K562 (cell line): ENCODE results near the gene SCN1A. TPM values are rescaled to one million over a fixed set of nuclear protein-coding genes. Genes with fewer than 3 reads are reported as not detected.

Experiments
- ATAC-seq: fragments of 200-7000 bp; cut with Tn5 transposase; 3 replicates; pipeline ENCODE4 v1.9.1; 2020; ENCODE audit warnings: moderate library complexity
- BruUV-seq: library from RNA; stranded (reverse); fragments of 400-500 nt; replicated peaks from 2 replicates; lab custom pipeline; 2021; lab: Mats Ljungman, UMichigan
- CTCF ChIA-PET: fragments of 300-600 bp; formaldehyde crosslinking; extraction: SDS; loops from one replicate; lab custom pipeline; 2021; ENCODE audit warnings: low intra/inter-chr PET ratio; lab: Yijun Ruan, JAX
- POLR2A ChIA-PET: fragments of 300-600, 350-650 bp; sonication (Branson Sonifier 250); formaldehyde crosslinking; extraction: SDS; loops from one replicate; lab custom pipeline; 2021; ENCODE audit warnings: antibody characterized with exemption, inconsistent platforms; lab: Yijun Ruan, JAX
- DNase-seq, 4 experiments: peaks; one replicate each; pipeline versions ENCODE4 v3.0.0 to v3.0.0-alpha.2; 2011 to 2018; ENCODE audit warnings: low spot score in 3 of 4, mixed read lengths in 3 of 4; ENCODE audit errors: extremely low read depth in 1 of 4
- FAIRE-seq: peaks from 2 replicates; lab custom pipeline; 2011; peaks lifted over from hg19 to GRCh38; lab: Jason Lieb, UNC
- H2AFZ ChIP-seq: 2 replicates; pipeline ENCODE4 v1.6.0; 2011; ENCODE audit warnings: low read depth, low read length, control low read depth, inconsistent platforms
- H3K27ac ChIP-seq: fragments of 200-600 bp; 3 replicates; pipeline ENCODE4 v1.8.0; 2011; ENCODE audit warnings: low read depth, mild to moderate bottlenecking, control low read depth, inconsistent platforms, low read length, moderate library complexity, mixed read lengths; ENCODE audit errors: extremely low read depth
- H3K27me3 ChIP-seq, 2 experiments: fragments of 300-600 bp in 1 of 2; 2 replicates in 1 of 2; 3 replicates in 1 of 2; pipeline versions ENCODE4 v1.6.0 to v1.8.0; 2011; ENCODE audit warnings: inconsistent platforms in 2 of 2, low read length in 2 of 2, mild to moderate bottlenecking in 1 of 2, mixed read lengths in 1 of 2, moderate library complexity in 1 of 2; ENCODE audit not compliant: control insufficient read depth in 2 of 2, insufficient read depth in 2 of 2
- H3K36me3 ChIP-seq: fragments of 300-600 bp; 3 replicates; pipeline ENCODE4 v1.8.0; 2011; ENCODE audit warnings: mild to moderate bottlenecking, low read length, inconsistent platforms; ENCODE audit not compliant: control insufficient read depth, insufficient read depth
- H3K4me1 ChIP-seq, 2 experiments: fragments of 200-600 bp in 1 of 2; replicated peaks in 1 of 2; 2 replicates in 1 of 2; 3 replicates in 1 of 2; pipeline versions ENCODE4 v1.5.1 to v1.8.0; 2011; ENCODE audit warnings: inconsistent platforms in 2 of 2, low read length in 2 of 2, mild to moderate bottlenecking in 1 of 2, mixed read lengths in 1 of 2, moderate library complexity in 1 of 2; ENCODE audit not compliant: control insufficient read depth in 2 of 2, insufficient read depth in 2 of 2
- H3K4me2 ChIP-seq: 2 replicates; pipeline ENCODE4 v1.6.1; 2011; ENCODE audit warnings: low read length, control low read depth, inconsistent platforms, mixed read lengths; ENCODE audit not compliant: insufficient read depth
- H3K4me3 ChIP-seq: fragments of 200-600 bp; sonication (generic), shearing (Covaris generic); 2 replicates; pipeline ENCODE4 v1.5.1; 2016; ENCODE audit warnings: control low read depth, inconsistent platforms
- H3K79me2 ChIP-seq: fragments of 200-600 bp; 3 replicates; pipeline ENCODE4 v1.8.0; 2011; ENCODE audit warnings: low read length, inconsistent platforms; ENCODE audit not compliant: control insufficient read depth, insufficient read depth
- H3K9ac ChIP-seq, 2 experiments: 2 replicates each; pipeline versions ENCODE4 v1.6.0 to v1.6.1; 2011; ENCODE audit warnings: low read depth in 2 of 2, low read length in 2 of 2, control low read depth in 1 of 2, inconsistent platforms in 1 of 2, mild to moderate bottlenecking in 1 of 2, mixed read lengths in 1 of 2; ENCODE audit not compliant: insufficient read depth in 1 of 2
- H3K9me1 ChIP-seq: one replicate; pipeline ENCODE4 v1.6.0; 2011; ENCODE audit warnings: inconsistent platforms, mild to moderate bottlenecking, low read length, moderate library complexity; ENCODE audit not compliant: control insufficient read depth, insufficient read depth
- H3K9me3 ChIP-seq: replicated peaks from 2 replicates; pipeline ENCODE4 v1.5.1; 2011; ENCODE audit warnings: low read depth, low read length, inconsistent platforms; ENCODE audit not compliant: control insufficient read depth, insufficient read depth
- H4K20me1 ChIP-seq: replicated peaks from 2 replicates; pipeline ENCODE4 v1.6.1; 2011; ENCODE audit warnings: low read length, inconsistent platforms, mixed read lengths; ENCODE audit not compliant: control insufficient read depth, insufficient read depth
- GTF2E2 ChIP-seq: fragments of 200-800 bp; sonication (Bioruptor generic); IDR thresholded peaks from 2 replicates; pipeline ENCODE4 v1.6.1; 2016; ENCODE audit warnings: missing genetic modification characterization, missing compliant biosample characterization
- HDAC6 ChIP-seq: IDR thresholded peaks from 2 replicates; pipeline ENCODE4 v1.6.1; 2012; ENCODE audit warnings: low read depth, mild to moderate bottlenecking, control low read depth, inconsistent platforms, low read length, moderate library complexity
- POLR2AphosphoS2 ChIP-seq: IDR thresholded peaks from 2 replicates; pipeline ENCODE4 v1.6.1; 2012; ENCODE audit warnings: low read length, improper control_type of control experiment
- RAD21 ChIP-seq, 2 experiments: fragments of 250-450 bp in 1 of 2; fragments of 450-650 bp in 1 of 2; sonication (Bioruptor Pico) in 1 of 2; formaldehyde crosslinking in 1 of 2; IDR thresholded peaks in 1 of 2; conservative IDR thresholded peaks in 1 of 2; 2 replicates each; pipeline versions ENCODE4 v1.4.0 to v1.8.0; 2020 to 2022; ENCODE audit warnings: mild to moderate bottlenecking in 2 of 2, moderate library complexity in 1 of 2
- RBBP5 ChIP-seq: fragments of 200-600 bp; sonication (generic); IDR thresholded peaks from 2 replicates; pipeline ENCODE4 v1.6.1; 2012; ENCODE audit warnings: borderline replicate concordance, mild to moderate bottlenecking, low read length, control low read depth, inconsistent platforms; ENCODE audit not compliant: insufficient read depth, poor library complexity, severe bottlenecking
- SMAD4 ChIP-seq: fragments of 250-450 bp; sonication (Bioruptor Pico); conservative IDR thresholded peaks from 2 replicates; pipeline ENCODE4 v1.8.0; 2021; ENCODE audit warnings: inconsistent platforms, mild to moderate bottlenecking, moderate library complexity
- ZNF175 ChIP-seq: fragments of 200-800 bp; sonication (Bioruptor generic); IDR thresholded peaks from 2 replicates; pipeline ENCODE4 v1.6.1; 2016; ENCODE audit warnings: low read depth, mild to moderate bottlenecking, missing genetic modification characterization, missing compliant biosample characterization
- ZNF695 ChIP-seq: fragments of 450-650 bp; formaldehyde crosslinking; IDR thresholded peaks from 2 replicates; pipeline ENCODE4 v1.4.0; 2020; ENCODE audit warnings: mild to moderate bottlenecking, moderate library complexity
- ZNF75A ChIP-seq: fragments of 450-650 bp; formaldehyde crosslinking; IDR thresholded peaks from 2 replicates; pipeline ENCODE4 v1.4.0; 2020; ENCODE audit warnings: mild to moderate bottlenecking
- WGBS: fragments of 100-300 bp; shearing (Covaris generic); methylation state at CpG from one replicate; pipeline ENCODE4 v1.1.6; 2016; ENCODE audit warnings: low coverage, mixed read lengths; ENCODE audit not compliant: insufficient coverage; ENCODE audit errors: missing lambda C conversion rate; 5-methylcytosine and 5-hydroxymethylcytosine counted together
- in situ Hi-C: fragments of 300-500 bp; cut with MboI; formaldehyde crosslinking; loops from 4 replicates; pipeline ENCODE4 v1.15.0; 2018; ENCODE audit warnings: inconsistent platforms, mixed read lengths
- intact Hi-C: fragments of 100-400 bp; cut with micrococcal nuclease; formaldehyde crosslinking; loops from 2 replicates; pipeline ENCODE4 v1.14.2; 2022
- polyA plus RNA-seq, 8 experiments: library from polyadenylated mRNA; depleted of rRNA in 4 of 8; stranded (reverse) in 5 of 8; unstranded in 3 of 8; fragments of >200 nt; fragmentation: Nextera tagmentation in 2 of 8; fragmentation: Illumina TruSeq in 1 of 8; extraction: Ambion mirVana in 2 of 8; extraction: Trizol in 1 of 8; gene quantifications; 2 replicates each; pipeline versions ENCODE4 v1.2.1 to v1.2.3, GENCODE V29; 2011 to 2014; ENCODE audit warnings: inconsistent platforms in 1 of 8, missing spikeins in 1 of 8
- total RNA-seq, 7 experiments: library from RNA; depleted of rRNA in 6 of 7; stranded (reverse); fragments of >200 nt in 6 of 7; fragmentation: Illumina TruSeq in 2 of 7; extraction: Trizol in 2 of 7; gene quantifications; 2 replicates each; pipeline versions ENCODE4 v1.2.1 to v1.2.3, GENCODE V29; 2011 to 2021; ENCODE audit warnings: low replicate concordance in 1 of 7
- TF ChIP-seq, protein P1 (sequence below): sonication (generic); formaldehyde crosslinking; IDR thresholded peaks from 2 replicates; pipeline ENCODE4 v1.8.0; 2022; ENCODE audit warnings: missing genetic modification reagents, mild to moderate bottlenecking, moderate library complexity, borderline replicate concordance
- TF ChIP-seq, protein P2 (sequence below), 3 experiments: fragments of 200-800 bp in 1 of 3; sonication (Bioruptor generic) in 1 of 3; sonication (generic) in 1 of 3; formaldehyde crosslinking in 1 of 3; IDR thresholded peaks; 2 replicates each; pipeline versions ENCODE4 v1.6.1 to v1.8.0; 2016 to 2022; ENCODE audit warnings: mild to moderate bottlenecking in 2 of 3, missing compliant biosample characterization in 2 of 3, missing genetic modification characterization in 2 of 3, missing genetic modification reagents in 1 of 3

Gene SCN1A
- total and polyA plus RNA-seq, 9 of the 15 experiments (the other 6 are each of a cell fraction or from before 2014, with no cell fraction given): not detected

DNA sequence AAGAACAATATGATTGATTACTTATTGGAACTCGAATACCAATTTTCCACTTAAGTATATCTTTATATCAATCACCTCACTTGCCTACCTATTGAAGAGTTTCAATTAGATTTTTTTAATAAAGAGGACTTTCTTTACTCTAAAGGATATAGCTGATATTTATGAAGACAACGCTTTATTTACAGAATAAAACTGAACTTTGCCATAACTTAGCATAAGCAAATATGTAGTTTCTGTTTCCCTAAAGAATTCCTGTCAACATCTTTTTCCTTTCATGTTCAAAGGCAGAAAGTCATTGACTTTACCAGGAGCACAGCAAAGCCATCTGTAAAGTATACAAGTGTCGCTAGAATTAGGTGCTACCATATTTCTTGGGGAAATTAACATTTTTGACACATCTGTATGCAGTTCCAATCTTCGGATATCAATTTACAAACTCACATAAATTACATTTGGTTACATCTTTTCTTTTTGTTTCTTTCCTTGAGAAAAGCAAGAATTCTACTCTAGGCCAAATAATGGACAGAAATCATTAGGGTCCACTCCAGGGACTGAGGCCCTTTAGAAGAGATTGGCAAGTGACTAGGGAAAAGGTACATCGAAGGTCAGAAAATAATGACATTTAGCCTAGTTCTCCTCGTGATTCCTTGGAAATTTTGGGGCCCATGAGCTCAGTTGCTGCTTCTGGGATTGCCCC lies 7.5 kb upstream of the SCN1A start:
- H3K9me1 ChIP-seq: no peaks in the 10 kb centered on the region
- no peaks in the 10 kb centered on the region for H3K27me3 ChIP-seq
- H3K4me1 ChIP-seq: no peaks in the 10 kb centered on the region
- no peaks in the 10 kb centered on the region for H3K9me3 ChIP-seq
- ATAC-seq (no peak), DNase-seq (no peak), FAIRE-seq (no peak)
- no peaks in the 10 kb centered on the region for H3K79me2 ChIP-seq
- ChIA-PET POLR2A (interaction anchor here (1.3 kb wide), 1 partner anchor 11 kb away, joined by 3 read pairs; no protein-coding TSS in a partner anchor), CTCF (no interaction called here)
- no peak overlapping the region for H3K4me2 ChIP-seq
- H3K4me3 ChIP-seq: no peak overlapping the region
- H3K9ac ChIP-seq: no peak overlapping the region
- no peak overlapping the region for H3K27ac ChIP-seq
- WGBS: 0% methylated on average over 6 of the region's 6 CpGs
- BruUV-seq: no TSS peak
- in situ Hi-C loops (no loop called here), intact Hi-C loops (no loop called here)
- H2AFZ ChIP-seq: no peak overlapping the region
- no peaks in the 10 kb centered on the region for H4K20me1 ChIP-seq
- no peaks in the 10 kb centered on the region for H3K36me3 ChIP-seq
- TF ChIP-seq SMAD4 (CRISPR knock-in tag) (no peak), RAD21 (CRISPR knock-in tag; conservative IDR thresholded peaks at IDR 0.05 in 1 of 2, IDR thresholded peaks at IDR 0.05 in 1 of 2) (no peak), ZNF695 (no peak), POLR2AphosphoS2 (no peak), ZNF75A (no peak), HDAC6 (no peak), RBBP5 (no peak), GTF2E2 (no peak), ZNF175 (CRISPR knock-in tag) (no peak)
- TF ChIP-seq, protein P1, sequence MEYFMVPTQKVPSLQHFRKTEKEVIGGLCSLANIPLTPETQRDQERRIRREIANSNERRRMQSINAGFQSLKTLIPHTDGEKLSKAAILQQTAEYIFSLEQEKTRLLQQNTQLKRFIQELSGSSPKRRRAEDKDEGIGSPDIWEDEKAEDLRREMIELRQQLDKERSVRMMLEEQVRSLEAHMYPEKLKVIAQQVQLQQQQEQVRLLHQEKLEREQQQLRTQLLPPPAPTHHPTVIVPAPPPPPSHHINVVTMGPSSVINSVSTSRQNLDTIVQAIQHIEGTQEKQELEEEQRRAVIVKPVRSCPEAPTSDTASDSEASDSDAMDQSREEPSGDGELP (CRISPR knock-in tag): no peak
- TF ChIP-seq, protein P2, sequence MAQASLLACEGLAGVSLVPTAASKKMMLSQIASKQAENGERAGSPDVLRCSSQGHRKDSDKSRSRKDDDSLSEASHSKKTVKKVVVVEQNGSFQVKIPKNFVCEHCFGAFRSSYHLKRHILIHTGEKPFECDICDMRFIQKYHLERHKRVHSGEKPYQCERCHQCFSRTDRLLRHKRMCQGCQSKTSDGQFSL (CRISPR knock-in tag; IDR thresholded peaks at IDR 0.05): no peak
- TF ChIP-seq, protein P2 (tag; IDR thresholded peaks at IDR 0.05): no peak
